ENCODE data around the gene PPP1R9B.

The PPP1R9B gene

DNA sequence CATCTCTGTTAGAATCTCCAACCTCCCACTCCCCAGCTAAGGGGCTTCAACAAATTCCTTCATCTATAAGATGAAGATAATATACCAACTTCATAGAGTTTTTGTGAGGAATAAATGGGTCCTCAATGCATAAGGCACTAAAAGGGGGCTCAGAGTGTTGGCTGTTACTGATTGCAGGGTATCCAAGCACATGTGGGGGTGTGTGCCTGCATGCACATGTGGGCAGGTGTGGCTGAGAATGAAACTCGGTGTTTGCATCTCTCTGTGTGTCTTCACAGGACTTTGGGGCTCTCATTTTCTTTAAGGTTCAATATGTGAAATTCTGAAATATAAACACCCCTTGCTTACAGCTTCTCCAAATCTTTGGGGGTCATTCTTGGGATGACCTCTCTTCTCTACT, 4.1 kb upstream of the PPP1R9B start:
- no peak for DNase-seq (ENCODE audit: low spot score)

DNA sequence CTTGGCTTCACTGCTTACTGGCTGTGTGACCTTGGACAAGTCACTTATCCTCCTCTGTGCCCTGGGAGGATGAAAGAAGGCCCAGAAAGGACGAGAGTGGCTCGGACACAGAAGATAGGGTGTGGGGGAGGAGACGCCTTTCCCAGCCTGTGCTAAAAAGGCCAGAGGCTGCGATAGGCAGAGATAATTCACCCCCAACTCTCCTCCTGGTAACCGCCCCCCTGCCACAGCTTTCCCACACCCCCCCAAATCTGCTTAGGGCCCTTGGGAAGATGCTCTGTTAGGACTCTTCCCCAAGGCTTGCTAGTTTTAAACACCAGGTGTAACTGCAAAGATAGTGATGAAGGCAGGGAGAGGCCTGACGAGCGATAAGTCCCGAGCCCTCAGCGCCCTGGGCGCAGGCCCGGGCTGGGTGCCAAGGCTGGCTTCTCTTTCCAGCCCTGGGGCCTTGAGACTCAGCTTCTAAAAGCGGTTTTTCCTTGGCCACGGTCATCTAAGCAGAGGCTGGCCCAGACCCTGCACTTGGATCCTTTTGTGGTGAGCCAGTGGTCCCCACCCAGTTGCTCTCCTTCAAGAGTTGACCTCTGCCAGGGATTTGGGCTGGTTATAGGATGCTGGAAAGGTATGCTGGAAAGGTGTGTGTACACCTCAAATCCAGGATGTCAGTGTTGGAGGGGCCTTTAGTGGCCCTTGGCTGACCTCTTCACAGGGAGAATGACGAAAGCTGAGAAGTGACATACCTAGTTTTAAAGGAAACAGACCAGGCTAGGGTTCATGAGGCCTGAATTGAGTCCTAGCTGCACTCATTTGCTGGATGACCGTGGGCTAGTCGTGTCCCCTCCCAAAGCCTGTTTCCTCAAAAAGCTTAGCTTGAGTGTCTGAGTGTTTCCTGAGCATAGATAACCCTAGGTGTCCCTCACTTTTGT, 3.4 kb upstream of the PPP1R9B start:
- no peak for DNase-seq (ENCODE audit: low spot score)

DNA sequence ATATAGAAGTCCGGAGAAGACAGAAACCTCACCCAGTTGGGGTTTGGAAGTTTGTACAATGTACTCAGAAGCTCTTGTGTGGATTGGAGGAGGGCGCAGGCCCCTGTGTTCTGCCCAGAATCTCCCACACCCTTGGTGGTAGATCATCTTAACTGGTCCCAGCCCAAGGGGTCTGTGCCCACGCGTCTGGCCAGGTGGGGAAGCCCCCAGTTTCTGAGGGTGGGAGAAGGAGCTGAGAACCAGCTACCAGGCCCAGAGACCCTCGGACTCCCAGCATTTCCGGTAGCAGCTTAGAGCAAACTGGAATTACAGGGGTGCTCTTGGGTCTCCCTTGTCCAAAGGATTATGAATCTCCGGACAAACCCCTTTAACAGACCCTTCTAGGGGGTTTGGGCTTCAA, 2.3 kb upstream of the PPP1R9B start:
- DNase-seq (ENCODE audit: low spot score), result no peak

- DNase-seq (ENCODE audit: low spot score), result peak; percentile 95
Observed at GRCh38 chr17:50151937-50152547, 1.6 kb upstream of the PPP1R9B start.

DNA sequence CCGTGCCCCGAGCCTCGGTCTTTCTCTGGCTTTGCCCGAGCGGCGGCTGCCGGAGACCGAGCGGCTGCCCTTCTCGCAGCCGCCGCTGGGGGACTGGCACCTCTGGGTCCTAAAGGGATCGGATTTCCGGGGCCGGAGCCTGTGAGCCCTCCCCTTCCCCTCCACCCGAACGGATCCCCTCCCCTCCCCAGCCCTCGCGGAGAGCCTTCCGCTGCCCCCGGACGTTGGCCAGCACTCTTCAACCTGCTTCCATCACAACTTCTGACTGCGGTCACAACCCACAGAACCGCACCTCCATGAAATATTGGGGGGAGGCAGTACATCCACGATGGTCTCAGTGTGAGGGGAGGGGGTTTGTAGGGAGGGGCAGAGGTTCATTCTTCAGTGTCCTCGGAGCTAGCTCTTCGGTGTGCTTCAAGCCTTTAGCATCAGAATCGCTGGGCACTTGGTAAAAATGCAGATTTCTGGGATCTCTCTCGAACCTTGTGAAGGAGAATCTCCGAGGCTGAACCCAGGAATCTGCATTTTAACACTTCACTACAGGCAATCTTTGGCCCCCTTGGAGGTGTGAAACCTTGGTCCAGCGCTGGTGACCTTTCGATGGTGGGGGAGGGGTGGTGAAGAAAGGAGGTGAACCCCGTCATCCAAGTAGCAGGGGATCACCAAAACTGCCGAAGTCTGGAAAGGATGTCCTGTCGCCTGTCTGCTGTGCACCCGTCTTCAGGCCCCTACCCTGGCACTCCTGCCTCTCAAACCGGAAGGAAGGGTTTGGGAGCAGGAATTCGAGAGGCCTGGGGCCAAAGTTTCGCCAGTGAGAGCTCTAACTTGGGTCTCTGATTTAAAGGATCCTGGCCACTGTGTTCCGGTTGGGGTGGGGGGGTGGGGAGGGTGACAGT, 812 bp upstream of the PPP1R9B start:
- peak; percentile 85 for DNase-seq (ENCODE audit: low spot score)

DNA sequence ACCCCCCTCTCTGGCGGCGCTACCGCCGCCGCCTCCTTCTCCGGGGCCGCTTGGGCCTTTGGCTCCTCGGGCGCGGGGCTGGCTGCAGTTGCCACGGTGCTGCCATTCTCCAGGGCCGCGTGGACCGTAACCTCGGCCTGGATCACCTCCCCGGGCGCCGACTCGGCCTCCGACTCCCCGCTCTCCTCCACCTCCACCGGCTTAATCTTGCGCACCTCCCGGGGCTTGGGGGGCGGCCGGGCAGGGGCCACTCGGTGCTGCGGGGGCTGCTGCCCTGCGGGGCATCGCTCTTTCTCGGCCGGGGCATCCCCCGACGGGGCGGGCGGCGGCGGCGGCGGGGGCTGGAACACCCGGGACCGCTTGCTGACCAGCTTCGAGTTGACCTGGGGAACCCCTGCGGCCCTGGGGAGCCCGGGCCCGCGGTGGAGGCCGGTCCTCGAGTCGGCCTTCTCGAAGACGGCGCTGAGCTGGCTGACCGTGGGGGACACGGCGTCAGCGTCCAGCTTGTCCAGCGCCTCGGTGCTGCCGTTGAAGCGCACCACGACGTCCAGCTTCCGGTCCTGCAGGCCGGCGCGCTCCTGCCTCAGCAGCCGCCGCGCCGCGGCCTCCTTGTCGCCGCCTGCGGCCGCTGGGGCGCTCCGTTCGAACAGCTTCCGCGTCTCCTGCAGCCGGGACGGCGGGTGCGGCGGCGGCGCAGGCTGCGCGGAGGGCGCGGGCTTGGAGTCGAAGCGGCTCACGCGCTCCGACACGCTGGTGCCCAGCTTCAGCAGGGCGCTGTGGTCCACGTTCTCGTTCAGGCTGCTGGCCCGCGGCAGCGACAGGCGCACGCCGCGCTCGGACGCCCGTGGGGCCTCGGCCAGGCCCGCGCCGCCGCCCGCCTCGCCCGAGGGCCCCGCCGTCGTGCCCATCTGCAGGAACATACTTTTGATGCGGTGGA, 792 bp downstream of the PPP1R9B start:
- DNase-seq (ENCODE audit: low spot score), result no peak

- DNase-seq (ENCODE audit: low spot score), result no peak
Observed at GRCh38 chr17:50149091-50149416, 1.4 kb downstream of the PPP1R9B start.

GRCh38 chr17:50148226-50149090, 2.0 kb downstream of the PPP1R9B start:
- DNase-seq (ENCODE audit: low spot score), result peak; percentile 80

DNA sequence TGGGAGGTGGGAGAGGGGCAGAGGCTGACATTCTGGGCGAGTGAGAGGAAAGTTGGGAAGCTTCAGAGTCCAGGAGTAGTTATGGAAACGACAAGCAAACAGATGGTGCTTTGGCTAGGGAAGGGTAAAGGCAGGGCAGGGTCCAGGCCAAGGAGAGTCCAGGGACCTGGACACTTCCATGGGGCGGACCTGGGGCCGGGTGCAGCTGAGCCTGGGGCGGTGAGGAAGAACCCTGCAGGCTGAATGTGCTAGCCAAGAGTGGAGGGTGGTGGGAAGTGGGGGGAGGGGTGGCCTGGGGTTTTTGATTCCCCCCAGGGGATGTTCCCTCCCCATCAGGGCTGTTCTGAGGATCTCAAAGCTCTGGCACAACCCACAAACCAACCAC, 2.6 kb downstream of the PPP1R9B start:
- DNase-seq (ENCODE audit: low spot score), result no peak

- no peak for DNase-seq (ENCODE audit: low spot score)
Observed at GRCh38 chr17:50146927-50147665, 3.4 kb downstream of the PPP1R9B start.

- DNase-seq (ENCODE audit: low spot score), result no peak
Observed at GRCh38 chr17:50146230-50146926, 4.1 kb downstream of the PPP1R9B start.

- no peak for DNase-seq (ENCODE audit: low spot score)
Observed at GRCh38 chr17:50145532-50146229, 4.8 kb downstream of the PPP1R9B start.

DNA sequence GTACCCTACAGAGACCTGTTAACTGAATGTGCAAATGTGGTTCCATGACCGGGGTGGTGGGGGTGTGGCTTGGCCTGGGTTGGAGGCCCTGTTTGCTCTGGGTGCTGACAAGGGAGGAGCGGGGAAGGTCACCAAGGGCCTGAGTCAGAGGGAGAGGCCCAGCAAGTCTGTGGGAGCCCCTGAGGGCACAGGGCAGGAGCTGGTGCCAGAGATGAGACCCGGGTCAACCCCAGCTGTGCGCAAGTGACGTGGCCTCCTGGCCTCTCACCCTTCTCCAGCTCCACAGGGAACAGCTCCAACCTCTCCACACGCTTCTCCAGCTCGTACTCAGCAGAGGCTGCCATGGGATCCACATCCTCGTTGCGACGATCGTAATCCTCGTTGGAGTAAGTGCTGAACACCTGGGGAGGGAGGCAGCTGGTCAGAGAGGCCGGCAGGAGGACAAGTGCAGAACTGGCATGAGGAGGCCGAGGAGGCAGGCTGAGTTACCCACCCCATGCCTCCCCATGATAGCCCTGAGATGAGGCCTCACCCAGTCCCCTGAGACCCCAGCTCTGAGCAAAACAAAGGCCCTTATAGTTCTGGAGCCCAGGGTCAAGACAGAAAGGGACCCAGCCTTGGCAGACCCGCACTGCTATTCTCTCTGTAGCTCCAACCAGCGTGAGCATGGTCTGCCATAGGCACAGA, 5.5 kb downstream of the PPP1R9B start:
- DNase-seq (ENCODE audit: low spot score), result no peak

DNA sequence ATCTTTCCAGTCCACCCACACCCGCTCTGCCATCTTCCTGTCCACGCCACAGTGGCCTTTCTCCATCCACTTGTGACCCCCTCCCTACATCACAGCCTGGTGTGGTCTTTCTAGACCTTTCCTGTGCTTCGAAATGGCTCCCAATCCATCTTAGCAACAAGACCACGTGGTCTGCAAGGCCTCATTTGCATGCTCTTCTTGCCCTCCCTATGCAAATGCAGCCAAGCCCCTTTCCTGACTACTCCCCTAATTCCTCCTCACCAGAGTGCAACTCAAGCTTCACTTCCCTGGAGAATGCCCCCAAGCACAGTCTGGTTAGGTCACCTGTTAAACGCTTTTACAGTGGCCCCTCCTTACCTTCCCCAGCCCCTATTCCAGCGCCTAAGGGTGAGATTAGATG, 6.1 kb downstream of the PPP1R9B start:
- DNase-seq (ENCODE audit: low spot score), result no peak

DNA sequence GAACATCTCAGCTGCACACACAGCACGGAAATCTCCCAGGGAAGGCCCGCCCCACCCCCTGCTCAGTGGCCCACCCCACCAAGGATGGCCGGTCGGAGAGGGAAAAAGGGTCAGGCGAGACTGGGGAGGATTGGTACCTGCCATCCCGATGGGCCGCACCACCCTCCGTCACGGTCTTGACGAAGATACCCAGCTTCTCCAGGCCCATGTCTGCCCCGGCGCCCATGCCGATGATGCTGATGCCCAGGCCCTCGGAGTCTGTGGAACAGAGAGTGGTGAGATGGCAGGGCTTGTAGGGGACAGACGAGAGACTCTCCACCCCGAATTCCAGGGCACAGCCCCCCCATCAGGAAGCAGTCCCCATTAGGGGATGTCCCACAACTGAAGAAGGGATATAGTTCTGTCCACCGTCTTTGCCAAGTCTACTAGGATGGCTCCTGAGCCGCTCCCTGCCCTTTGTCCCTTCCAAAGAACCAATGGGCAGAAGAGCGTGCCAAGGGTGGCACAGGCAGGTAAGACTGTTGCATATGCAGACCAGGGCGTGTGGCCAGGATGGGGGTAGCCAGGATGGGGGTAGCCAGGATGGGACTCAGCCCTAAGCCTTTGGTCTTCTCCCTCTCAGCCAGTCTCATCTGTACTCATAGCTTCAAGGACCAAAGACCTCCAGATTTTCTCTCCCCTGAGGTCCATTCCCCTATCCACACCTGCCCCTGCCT, 6.9 kb downstream of the PPP1R9B start:
- no peak for DNase-seq (ENCODE audit: low spot score)

- DNase-seq (ENCODE audit: low spot score), result no peak
Observed at GRCh38 chr17:50141745-50142110, 8.7 kb downstream of the PPP1R9B start.

DNA sequence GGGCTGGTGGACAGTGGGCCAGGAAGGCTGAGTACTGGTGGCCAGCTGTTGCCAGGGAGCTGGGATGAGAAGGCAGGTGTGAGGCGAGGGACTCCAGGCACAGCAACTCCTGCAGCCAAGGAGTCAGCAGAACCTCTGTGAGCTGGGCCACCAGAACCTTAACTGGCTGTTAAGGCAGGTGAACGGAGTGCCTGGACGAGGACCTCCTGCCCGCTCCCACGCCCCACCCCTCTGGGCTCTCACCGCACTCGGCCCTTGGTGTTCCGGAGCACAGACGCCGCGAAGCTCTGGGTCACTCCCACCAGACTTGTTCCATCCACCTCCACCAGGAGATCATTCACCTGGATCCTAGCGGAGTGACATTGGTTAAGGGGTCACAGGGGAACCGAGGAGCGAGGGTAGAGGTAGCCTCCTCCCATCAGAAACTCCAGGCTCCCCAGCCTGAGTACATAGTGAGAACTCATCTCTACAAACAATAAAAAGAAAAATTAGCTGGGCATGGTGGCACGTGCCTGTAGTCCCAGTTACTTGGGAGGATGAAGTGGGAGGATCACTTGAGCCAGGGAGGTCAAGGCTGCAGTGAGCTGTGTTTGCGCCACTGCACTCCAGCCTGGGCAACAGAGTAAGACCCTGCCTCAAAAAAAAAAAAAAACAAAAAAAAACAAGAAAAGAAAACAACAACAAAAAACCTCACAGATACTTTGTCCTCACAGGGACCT, 9.3 kb downstream of the PPP1R9B start:
- DNase-seq (ENCODE audit: low spot score), result no peak
